ENCODE results near the gene ROBO1.

- TF ChIP-seq CTCF (IDR thresholded peaks at IDR 0.05) (no peak), EZH2phosphoT487 (IDR thresholded peaks at IDR 0.05) (no peak)
Measured at GRCh38 chr3:79027593-79027992, 740.2 kb downstream of the ROBO1 start.
